Upper lobe of left lung (tissue), 6 donors: ENCODE data around the gene EPYC. TPM values are rescaled to one million over a fixed set of nuclear protein-coding genes. Genes with fewer than 3 reads are reported as not detected.

Experiments used
- ATAC-seq, 2 donors: fragments of 200-7000 bp; cut with Tn5 transposase; one replicate each; pipeline ENCODE4 v1.9.1; 2022; ENCODE audit warnings: mild to moderate bottlenecking in 2 of 2, moderate library complexity in 2 of 2; ENCODE audit not compliant: low FRiP score in 2 of 2
- DNase-seq, 2 donors: peaks; one replicate each; pipeline ENCODE4 v3.0.0-alpha.2; 2019 to 2020
- H3K27ac ChIP-seq, 4 donors: fragments of 200-600 bp; sonication (generic); one replicate each; pipeline ENCODE4 v1.5.1; 2016 to 2019
- H3K27me3 ChIP-seq, 4 donors: fragments of 200-600 bp; sonication (generic); one replicate each; pipeline ENCODE4 v1.5.1; 2017 to 2019
- H3K36me3 ChIP-seq, 4 donors: fragments of 200-600 bp; sonication (generic); one replicate each; pipeline ENCODE4 v1.5.1; 2016 to 2019
- H3K4me1 ChIP-seq, 4 donors: fragments of 200-600 bp; sonication (generic); one replicate each; pipeline ENCODE4 v1.5.1; 2018 to 2019
- H3K4me3 ChIP-seq, 4 donors: fragments of 200-600 bp; sonication (generic); one replicate each; pipeline ENCODE4 v1.5.1; 2017 to 2019; ENCODE audit warnings: mild to moderate bottlenecking in 2 of 4, moderate library complexity in 1 of 4
- H3K9me3 ChIP-seq, 4 donors: fragments of 200-600 bp; sonication (generic); one replicate each; pipeline ENCODE4 v1.5.1; 2018 to 2019
- CTCF ChIP-seq, 6 experiments: fragments of 450-650 bp in 4 of 6; fragments of 200-600 bp in 2 of 6; sonication (generic) in 2 of 6; IDR thresholded peaks; one replicate each; pipeline ENCODE4 v1.5.1; 2016 to 2019; ENCODE audit warnings: antibody characterized with exemption in 6 of 6
- EP300 ChIP-seq, 4 donors: sonication (generic); formaldehyde crosslinking; IDR thresholded peaks; one replicate each; pipeline ENCODE4 v1.5.1; 2017; ENCODE audit warnings: antibody characterized with exemption in 4 of 4, control low read depth in 2 of 4
- POLR2A ChIP-seq, 4 donors: fragments of 450-650 bp; IDR thresholded peaks; one replicate each; pipeline ENCODE4 v1.5.1; 2016 to 2017; ENCODE audit warnings: antibody characterized with exemption in 4 of 4, mild to moderate bottlenecking in 2 of 4
- POLR2AphosphoS5 ChIP-seq, 2 donors: sonication (generic); formaldehyde crosslinking; IDR thresholded peaks; one replicate each; pipeline ENCODE4 v1.5.1; 2017; ENCODE audit warnings: antibody characterized with exemption in 2 of 2
- WGBS, 2 donors: methylation state at CpG; one replicate each; pipeline ENCODE4 v1.1.5; 2017 to 2018; 5-methylcytosine and 5-hydroxymethylcytosine counted together
- total RNA-seq, 6 donors: library from RNA; depleted of rRNA in 4 of 6; stranded (reverse); fragments of >200 nt in 4 of 6; gene quantifications; one replicate each; pipeline versions ENCODE4 v1.1.0 to v1.2.1, GENCODE V29; 2016 to 2021
- donor health status: DM: no; HTN: no; CAD: no; lungs with moderate emphysema.
- donor health status: DM: no; HTN: yes; CAD: no; lungs with severe emphysema.

Gene EPYC
- total RNA-seq, 6 donors from 2014 or later, result not detected

GRCh38 chr12:90995010-90995409, 9.8 kb downstream of the EPYC start:
- 61 to 74% methylated on average over 2 of the region's 2 CpGs for WGBS, 2 donors
- TF ChIP-seq EP300 (IDR thresholded peaks at IDR 0.05), result no peak
- TF ChIP-seq POLR2A (IDR thresholded peaks at IDR 0.05), result no peak
- TF ChIP-seq POLR2AphosphoS5 (IDR thresholded peaks at IDR 0.05), result no peak
- TF ChIP-seq CTCF (IDR thresholded peaks at IDR 0.05), result no peak
- no peaks in the 10 kb centered on the region for H3K4me1 ChIP-seq
- no peak overlapping the region for H3K4me3 ChIP-seq
- no peaks in the 10 kb centered on the region for H3K36me3 ChIP-seq
- H3K9me3 ChIP-seq, result no peaks in the 10 kb centered on the region
- DNase-seq (no peak), ATAC-seq (no peak)
- H3K27me3 ChIP-seq, result no peaks in the 10 kb centered on the region
- H3K27ac ChIP-seq, result no peak overlapping the region

DNA sequence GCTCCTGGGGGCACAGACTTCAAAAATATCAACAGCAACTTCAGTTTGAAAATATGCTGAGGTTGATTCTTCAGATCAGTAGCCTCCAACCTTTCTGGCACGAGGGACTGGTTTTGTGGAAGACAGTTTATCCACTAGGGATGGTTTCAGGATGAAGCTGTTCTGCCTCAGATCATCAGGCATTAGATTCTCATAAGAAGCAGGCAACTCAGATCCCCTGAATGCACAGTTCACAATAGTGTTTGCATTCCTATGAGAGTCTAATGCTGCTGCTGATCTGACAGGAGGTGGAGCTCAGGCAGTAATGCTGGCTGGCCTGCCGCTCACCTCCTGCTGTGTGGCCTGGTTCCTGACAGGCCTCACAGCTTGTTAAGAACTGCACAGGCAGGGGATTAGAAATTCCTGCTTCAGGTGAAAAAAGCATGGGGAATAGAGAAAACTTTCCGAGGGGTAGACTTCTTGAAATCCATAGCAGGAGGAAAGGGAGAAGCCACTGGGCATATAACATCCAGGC, 12.8 kb downstream of the EPYC start:
- Histone ChIP-seq H3K36me3 (no peaks in the 10 kb centered on the region), H3K4me1 (no peaks in the 10 kb centered on the region), H3K9me3 (no peaks in the 10 kb centered on the region), H3K27me3 (no peaks in the 10 kb centered on the region), H3K4me3 (no peak overlapping the region), H3K27ac (no peak overlapping the region)
- DNase-seq (no peak), ATAC-seq (no peak)
- 88 to 90% methylated on average over 3 of the region's 3 CpGs for WGBS, 2 donors
- TF ChIP-seq POLR2A (IDR thresholded peaks at IDR 0.05) (no peak), EP300 (IDR thresholded peaks at IDR 0.05) (no peak), CTCF (IDR thresholded peaks at IDR 0.05) (no peak), POLR2AphosphoS5 (IDR thresholded peaks at IDR 0.05) (no peak)

DNA sequence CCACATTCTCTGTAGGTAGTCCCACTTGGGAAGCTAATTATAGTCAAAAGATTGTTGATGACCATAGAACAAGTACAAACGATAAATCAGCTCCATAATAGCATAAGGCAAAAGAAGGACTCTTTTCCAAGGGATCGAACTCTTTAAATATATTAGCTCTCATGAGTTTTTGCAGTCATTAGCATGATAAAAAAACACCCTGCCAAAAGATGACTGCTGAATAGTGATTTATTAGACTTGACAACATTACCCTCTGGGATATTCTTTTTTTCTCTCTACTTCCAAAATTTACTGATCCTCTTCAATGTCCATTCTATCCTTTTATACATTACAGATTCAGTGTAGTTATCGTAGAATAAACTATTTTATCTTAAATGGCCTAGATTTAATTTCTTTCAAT, 14.2 kb downstream of the EPYC start:
- 61% methylated on average over 3 of the region's 3 CpGs for WGBS, 2 donors
- no peak overlapping the region for H3K27ac ChIP-seq
- ATAC-seq (no peak), DNase-seq (no peak)
- TF ChIP-seq POLR2AphosphoS5 (IDR thresholded peaks at IDR 0.05) (no peak), EP300 (IDR thresholded peaks at IDR 0.05) (no peak), POLR2A (IDR thresholded peaks at IDR 0.05) (no peak), CTCF (IDR thresholded peaks at IDR 0.05) (no peak)
- H3K4me1 ChIP-seq, result no peaks in the 10 kb centered on the region
- no peaks in the 10 kb centered on the region for H3K36me3 ChIP-seq
- H3K4me3 ChIP-seq, result no peak overlapping the region
- H3K27me3 ChIP-seq, result no peaks in the 10 kb centered on the region
- H3K9me3 ChIP-seq, result no peaks in the 10 kb centered on the region

DNA sequence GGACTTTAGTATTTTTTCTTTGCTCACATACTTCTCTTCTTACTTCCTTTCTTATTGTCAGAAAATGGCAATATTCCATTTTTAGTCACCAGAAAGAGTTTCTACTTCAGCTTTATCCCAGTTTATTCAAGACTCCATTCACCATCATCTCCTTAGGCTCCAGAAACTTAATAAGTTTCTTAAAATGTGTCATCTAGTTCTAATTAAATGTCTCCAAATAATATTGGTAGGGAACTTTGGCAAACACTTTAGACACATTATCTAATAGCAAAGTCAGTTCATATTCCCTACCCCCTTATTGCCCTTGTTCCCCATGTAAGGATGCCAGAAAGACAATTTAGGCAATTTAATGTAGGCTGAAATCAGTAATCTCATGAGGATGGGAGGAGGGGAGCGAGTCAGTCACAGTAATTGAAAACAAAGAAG, 15.1 kb downstream of the EPYC start:
- H3K27me3 ChIP-seq, result no peaks in the 10 kb centered on the region
- no peak overlapping the region for H3K4me3 ChIP-seq
- no peaks in the 10 kb centered on the region for H3K9me3 ChIP-seq
- TF ChIP-seq CTCF (IDR thresholded peaks at IDR 0.05) (no peak), EP300 (IDR thresholded peaks at IDR 0.05) (no peak), POLR2A (IDR thresholded peaks at IDR 0.05) (no peak), POLR2AphosphoS5 (IDR thresholded peaks at IDR 0.05) (no peak)
- H3K36me3 ChIP-seq, result no peaks in the 10 kb centered on the region
- H3K27ac ChIP-seq, result no peak overlapping the region
- ATAC-seq, result peak in 1 of 2 donors; percentile 79
- no peaks in the 10 kb centered on the region for H3K4me1 ChIP-seq
- 94 to 100% methylated on average over 1 of the region's 1 CpG for WGBS, 2 donors
- DNase-seq, result no peak

- no peak for ATAC-seq
- no peaks in the 10 kb centered on the region for H3K4me1 ChIP-seq
- H3K27me3 ChIP-seq, result no peaks in the 10 kb centered on the region
- H3K9me3 ChIP-seq, result no peaks in the 10 kb centered on the region
- H3K27ac ChIP-seq, result no peak overlapping the region
- no peak overlapping the region for H3K4me3 ChIP-seq
- 92 to 100% methylated on average over 1 of the region's 1 CpG for WGBS, 2 donors
- DNase-seq, result no peak
- TF ChIP-seq EP300 (IDR thresholded peaks at IDR 0.05), result no peak
- TF ChIP-seq POLR2A (IDR thresholded peaks at IDR 0.05), result no peak
- TF ChIP-seq POLR2AphosphoS5 (IDR thresholded peaks at IDR 0.05), result no peak
- TF ChIP-seq CTCF (IDR thresholded peaks at IDR 0.05), result no peak
- H3K36me3 ChIP-seq, result no peaks in the 10 kb centered on the region
Measured at GRCh38 chr12:90987520-90987919, 17.3 kb downstream of the EPYC start.
